Liver (tissue), 2 donors: Measurements from ENCODE around the gene ZNF513.

Experiments used
- TF ChIP-seq, protein P1 (sequence below): fragments of 150-350 bp; IDR thresholded peaks from 2 replicates; pipeline ENCODE4 v1.5.1; 2017; ENCODE audit warnings: improper control_type of control experiment, low read depth, low read length; ENCODE audit not compliant: missing input control
- TF ChIP-seq, protein P2 (sequence below): IDR thresholded peaks from 2 replicates; pipeline ENCODE4 v1.6.1; 2016; ENCODE audit warnings: antibody characterized with exemption
- donor health status: healthy.

DNA sequence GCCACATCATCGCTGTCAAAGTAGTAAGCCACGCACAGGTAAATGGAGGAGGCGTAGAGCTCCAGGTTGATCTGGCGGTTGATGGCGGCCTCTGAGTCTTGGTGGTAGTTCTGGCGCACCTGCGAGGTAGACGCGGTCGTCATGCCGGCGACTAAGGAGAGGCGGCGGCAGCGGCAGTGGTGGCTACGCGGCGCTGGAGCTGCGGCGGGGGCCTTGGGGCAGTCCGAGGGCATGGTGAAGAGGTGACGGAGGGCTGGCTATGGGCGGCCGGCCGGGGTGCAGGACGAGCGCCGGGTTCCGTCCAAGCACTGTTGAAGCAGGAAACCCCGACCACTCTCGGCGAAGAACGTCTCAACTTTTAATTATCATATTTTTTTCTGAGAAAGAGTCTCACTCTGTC, 12.7 kb upstream of the ZNF513 start:
- TF ChIP-seq, protein P1, sequence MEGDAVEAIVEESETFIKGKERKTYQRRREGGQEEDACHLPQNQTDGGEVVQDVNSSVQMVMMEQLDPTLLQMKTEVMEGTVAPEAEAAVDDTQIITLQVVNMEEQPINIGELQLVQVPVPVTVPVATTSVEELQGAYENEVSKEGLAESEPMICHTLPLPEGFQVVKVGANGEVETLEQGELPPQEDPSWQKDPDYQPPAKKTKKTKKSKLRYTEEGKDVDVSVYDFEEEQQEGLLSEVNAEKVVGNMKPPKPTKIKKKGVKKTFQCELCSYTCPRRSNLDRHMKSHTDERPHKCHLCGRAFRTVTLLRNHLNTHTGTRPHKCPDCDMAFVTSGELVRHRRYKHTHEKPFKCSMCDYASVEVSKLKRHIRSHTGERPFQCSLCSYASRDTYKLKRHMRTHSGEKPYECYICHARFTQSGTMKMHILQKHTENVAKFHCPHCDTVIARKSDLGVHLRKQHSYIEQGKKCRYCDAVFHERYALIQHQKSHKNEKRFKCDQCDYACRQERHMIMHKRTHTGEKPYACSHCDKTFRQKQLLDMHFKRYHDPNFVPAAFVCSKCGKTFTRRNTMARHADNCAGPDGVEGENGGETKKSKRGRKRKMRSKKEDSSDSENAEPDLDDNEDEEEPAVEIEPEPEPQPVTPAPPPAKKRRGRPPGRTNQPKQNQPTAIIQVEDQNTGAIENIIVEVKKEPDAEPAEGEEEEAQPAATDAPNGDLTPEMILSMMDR, result no peak
- TF ChIP-seq, protein P2, sequence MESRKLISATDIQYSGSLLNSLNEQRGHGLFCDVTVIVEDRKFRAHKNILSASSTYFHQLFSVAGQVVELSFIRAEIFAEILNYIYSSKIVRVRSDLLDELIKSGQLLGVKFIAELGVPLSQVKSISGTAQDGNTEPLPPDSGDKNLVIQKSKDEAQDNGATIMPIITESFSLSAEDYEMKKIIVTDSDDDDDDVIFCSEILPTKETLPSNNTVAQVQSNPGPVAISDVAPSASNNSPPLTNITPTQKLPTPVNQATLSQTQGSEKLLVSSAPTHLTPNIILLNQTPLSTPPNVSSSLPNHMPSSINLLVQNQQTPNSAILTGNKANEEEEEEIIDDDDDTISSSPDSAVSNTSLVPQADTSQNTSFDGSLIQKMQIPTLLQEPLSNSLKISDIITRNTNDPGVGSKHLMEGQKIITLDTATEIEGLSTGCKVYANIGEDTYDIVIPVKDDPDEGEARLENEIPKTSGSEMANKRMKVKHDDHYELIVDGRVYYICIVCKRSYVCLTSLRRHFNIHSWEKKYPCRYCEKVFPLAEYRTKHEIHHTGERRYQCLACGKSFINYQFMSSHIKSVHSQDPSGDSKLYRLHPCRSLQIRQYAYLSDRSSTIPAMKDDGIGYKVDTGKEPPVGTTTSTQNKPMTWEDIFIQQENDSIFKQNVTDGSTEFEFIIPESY, result no peak
